ENCODE results near the gene SBK3. TPM values are rescaled to one million over a fixed set of nuclear protein-coding genes. Genes with fewer than 3 reads are reported as not detected.

Gene SBK3
- total and polyA plus RNA-seq, 10 of the 15 experiments (the other 5 are each of a cell fraction or from before 2014, with no cell fraction given): not detected

GRCh38 chr19:55588738-55589137, 43.4 kb upstream of the SBK3 start:
- Histone ChIP-seq H3K36me3 (ENCODE audit: control insufficient read depth in 2 of 2, insufficient read depth in 2 of 2, low read length in 1 of 2) (no peaks in the 10 kb centered on the region), H3K4me3 (no peak overlapping the region), H3K9ac (ENCODE audit: control insufficient read depth, insufficient read depth, low read length) (no peak overlapping the region), H4K20me1 (ENCODE audit: control insufficient read depth, insufficient read depth) (no peaks in the 10 kb centered on the region), H3K9me3 (replicated peaks; ENCODE audit: control insufficient read depth, insufficient read depth, low read length) (no peaks in the 10 kb centered on the region), H3K79me2 (ENCODE audit: control insufficient read depth, insufficient read depth, low read length) (no peaks in the 10 kb centered on the region), H3K27ac (ENCODE audit: control insufficient read depth, insufficient read depth) (no peak overlapping the region), H3K4me1 (ENCODE audit: control insufficient read depth, insufficient read depth, low read length) (peaks cover 5% of the 10 kb centered on the region), H2AFZ (ENCODE audit: control insufficient read depth, low read depth, low read length) (no peak overlapping the region), H3K27me3 (replicated peaks in 1 of 2; ENCODE audit: control insufficient read depth in 2 of 2, insufficient read depth in 2 of 2, low read length in 1 of 2) (no peaks in the 10 kb centered on the region), H3K4me2 (ENCODE audit: control insufficient read depth, insufficient read depth) (no peak overlapping the region)
- CTCF ChIA-PET: interaction anchor here (1.2 to 1.6 kb wide), 2 partner anchors 10 to 121 kb away, joined by 3 to 4 read pairs; partner anchors contain the start of gene FIZ1
- no peak for ATAC-seq
- FAIRE-seq: no peak
- SMC1A ChIA-PET (ENCODE audit: uncharacterized antibody, unreplicated experiment): no interaction called here
- BruUV-seq (replicated peaks): no TSS peak
- intact Hi-C loops (cut with micrococcal nuclease; ENCODE audit: unreplicated experiment): no loop called here
- TF ChIP-seq CTCF (IDR thresholded peaks at IDR 0.05 in 2 of 3, conservative IDR thresholded peaks at IDR 0.05 in 1 of 3; ENCODE audit: control insufficient read depth in 2 of 3, extremely low read depth in 1 of 3, insufficient read depth in 1 of 3, low read depth in 3 of 3, low read length in 3 of 3) (no peak), GATAD2B (conservative IDR thresholded peaks at IDR 0.05; ENCODE audit: low read depth) (no peak), TCF3 (IDR thresholded peaks at IDR 0.05; ENCODE audit: borderline replicate concordance, insufficient read depth, low read depth, low read length) (no peak), FOXK2 (IDR thresholded peaks at IDR 0.05) (no peak), BCL3 (IDR thresholded peaks at IDR 0.05; ENCODE audit: borderline replicate concordance, insufficient read depth, low read depth, low read length, poor library complexity, severe bottlenecking) (no peak), MAX (IDR thresholded peaks at IDR 0.05; ENCODE audit: low read depth, low read length) (no peak), ZBTB33 (IDR thresholded peaks at IDR 0.05) (no peak), ASH2L (IDR thresholded peaks at IDR 0.05; ENCODE audit: borderline replicate concordance, low read depth) (no peak), CEBPZ (IDR thresholded peaks at IDR 0.05; ENCODE audit: low read depth, low read length) (no peak), SREBF2 (IDR thresholded peaks at IDR 0.05; ENCODE audit: low read length) (no peak), FOXM1 (IDR thresholded peaks at IDR 0.05; ENCODE audit: low read depth, low read length) (no peak), USF2 (IDR thresholded peaks at IDR 0.05; ENCODE audit: borderline replicate concordance, low read depth, low read length) (no peak), RELA (IDR thresholded peaks at IDR 0.05; ENCODE audit: borderline replicate concordance, partially characterized antibody) (no peak), PML (IDR thresholded peaks at IDR 0.05; ENCODE audit: low read length) (no peak)
- in situ Hi-C loops (cut with MboI): no loop called here
- no peak for DNase-seq (ENCODE audit: low read depth, low spot score)
- RAD21 ChIA-PET (ENCODE audit: unreplicated experiment): interaction anchor here (0.6 kb wide), 1 partner anchor 45 kb away, joined by 3 read pairs; no protein-coding TSS in a partner anchor
- POLR2A ChIA-PET: interaction anchor here (1.3 kb wide), 1 partner anchor 8 kb away, joined by 4 read pairs; the partner anchor contains the start of gene ZNF579
- 52% methylated on average over 8 of the region's 8 CpGs for WGBS (ENCODE audit: insufficient coverage, insufficient replicate concordance, low lambda C conversion rate, missing lambda C conversion rate)
